HG02852 (cell line): ENCODE results near the gene NHSL2.

Experiments used
- ATAC-seq: cut with Tn5 transposase; IDR thresholded peaks from one replicate; pipeline ENCODE4 v1.9.1; 2021; ENCODE audit warnings: mild to moderate bottlenecking, moderate library complexity; ENCODE audit not compliant: unreplicated experiment

NHSL2 gene

DNA sequence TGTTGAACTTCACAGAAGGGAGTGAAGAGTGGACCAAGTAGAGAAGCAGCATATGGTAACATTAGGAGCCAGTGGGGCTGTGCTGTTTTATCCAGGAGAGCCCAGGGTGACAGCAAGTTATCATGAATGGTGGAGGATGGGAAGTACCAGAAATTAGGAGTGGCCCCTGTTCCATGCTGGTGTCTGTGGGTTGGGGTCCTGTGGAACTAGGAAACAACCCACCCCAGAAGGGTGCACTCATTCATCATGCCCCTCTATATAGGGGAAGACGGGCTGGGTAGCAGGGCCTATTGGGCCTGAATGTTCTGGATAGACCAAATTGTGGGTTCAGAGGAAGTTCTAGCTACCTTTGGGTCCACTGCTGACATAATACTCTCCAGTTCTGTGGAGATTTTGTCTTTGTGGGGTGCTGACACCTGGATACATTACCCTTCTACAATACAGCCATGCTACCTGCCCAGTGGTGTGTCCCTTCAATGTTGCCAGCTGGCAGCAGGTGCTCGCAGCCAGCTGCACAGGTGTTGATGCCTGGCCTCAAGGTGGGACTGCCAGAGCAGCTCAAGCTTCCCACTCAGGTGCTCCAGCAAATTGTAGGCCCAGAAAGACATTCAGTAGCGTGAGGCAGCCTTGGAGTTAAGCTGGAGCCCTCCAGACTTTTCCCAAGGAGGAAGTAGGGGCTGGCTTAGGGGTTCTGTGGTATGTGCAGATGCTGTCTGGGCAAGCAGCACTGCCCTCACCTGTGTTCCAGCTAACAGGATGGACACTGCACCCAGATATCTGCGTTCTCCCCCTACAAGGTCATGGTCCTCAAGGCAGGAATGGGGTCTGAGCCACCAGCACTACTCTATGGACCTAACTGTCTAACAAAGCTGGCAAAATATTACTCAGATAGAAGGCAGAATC, 106.5 kb downstream of the NHSL2 start:
- ATAC-seq: no peak

DNA sequence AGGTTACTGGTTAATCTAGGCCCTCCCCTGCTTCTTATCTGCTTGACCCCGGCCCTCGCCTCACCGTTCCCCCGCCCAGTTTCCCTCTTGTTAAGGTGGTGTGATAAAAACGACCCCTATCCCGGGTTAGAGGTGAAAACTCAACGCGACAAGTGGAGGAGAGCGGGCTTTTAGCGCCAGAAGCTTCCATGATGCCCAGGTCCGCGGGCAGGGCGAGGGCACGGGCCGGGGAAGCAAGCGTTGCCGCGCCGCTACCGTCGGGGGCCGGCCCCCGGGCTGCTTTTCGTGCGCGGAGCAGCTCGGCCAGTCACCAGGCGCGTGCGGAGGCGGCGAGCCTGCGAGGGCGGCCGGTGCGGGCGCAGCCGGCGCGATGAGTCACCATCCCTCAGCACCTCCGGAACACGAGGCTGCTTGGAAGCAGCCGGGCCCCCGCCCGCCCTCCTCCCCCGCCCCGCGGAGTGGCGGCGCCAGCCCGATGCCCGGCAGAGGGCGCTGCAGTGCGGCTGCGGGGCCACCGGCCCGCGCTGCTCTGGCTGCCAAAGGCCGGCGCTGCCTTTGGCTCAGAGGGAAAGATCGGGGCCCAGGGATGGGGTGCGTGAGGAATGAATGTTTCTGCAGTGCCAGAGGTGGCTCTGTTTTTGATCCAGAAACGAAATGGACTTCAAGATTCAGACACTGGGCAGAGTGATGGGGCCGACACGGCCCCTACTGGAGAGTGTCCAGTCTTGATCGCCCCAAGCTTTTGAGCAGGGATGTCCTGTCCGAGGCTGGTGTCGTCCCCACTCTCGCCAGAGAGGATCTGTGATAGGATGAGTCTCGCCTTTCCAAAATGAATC, 107.8 kb downstream of the NHSL2 start:
- peak; percentile 47 for ATAC-seq

DNA sequence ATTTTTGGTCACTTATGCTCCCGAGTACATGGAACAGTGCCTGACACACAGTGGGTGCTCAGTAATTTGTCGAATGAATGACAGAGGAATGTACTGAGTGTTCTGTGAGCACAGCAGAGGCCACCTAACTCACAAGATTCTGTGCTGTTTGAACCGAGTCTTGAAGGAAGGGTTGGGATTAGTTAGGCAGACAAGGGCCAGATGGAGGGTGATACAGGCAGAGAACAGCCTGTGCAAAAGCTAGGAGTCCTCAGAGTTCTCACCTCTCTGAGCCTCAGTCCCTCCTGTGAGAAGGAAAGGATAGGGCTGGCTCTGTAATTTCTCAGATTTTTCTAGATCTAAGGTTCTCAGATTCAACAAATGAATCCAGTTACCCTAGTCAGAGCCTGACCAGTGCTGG, 108.8 kb downstream of the NHSL2 start:
- ATAC-seq: no peak

DNA sequence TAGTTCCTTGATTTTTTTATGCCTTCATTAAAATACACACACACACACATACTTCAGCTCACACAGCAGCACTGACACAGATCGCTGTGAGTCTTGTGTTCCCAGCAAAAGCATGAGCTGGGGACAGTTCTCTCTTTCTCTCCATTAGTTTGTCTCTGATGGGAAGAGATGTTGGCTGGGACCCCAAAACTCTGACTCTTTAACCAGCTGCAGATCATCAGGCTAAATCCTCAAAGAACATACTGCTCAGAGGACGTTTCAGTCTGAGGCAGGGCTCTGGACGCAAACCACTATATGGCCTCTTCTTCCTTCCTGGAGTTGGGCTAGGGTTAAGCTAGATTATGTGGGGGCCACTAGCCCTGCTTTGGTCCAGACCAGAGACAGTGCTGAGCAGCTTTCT, 109.6 kb downstream of the NHSL2 start:
- no peak for ATAC-seq

DNA sequence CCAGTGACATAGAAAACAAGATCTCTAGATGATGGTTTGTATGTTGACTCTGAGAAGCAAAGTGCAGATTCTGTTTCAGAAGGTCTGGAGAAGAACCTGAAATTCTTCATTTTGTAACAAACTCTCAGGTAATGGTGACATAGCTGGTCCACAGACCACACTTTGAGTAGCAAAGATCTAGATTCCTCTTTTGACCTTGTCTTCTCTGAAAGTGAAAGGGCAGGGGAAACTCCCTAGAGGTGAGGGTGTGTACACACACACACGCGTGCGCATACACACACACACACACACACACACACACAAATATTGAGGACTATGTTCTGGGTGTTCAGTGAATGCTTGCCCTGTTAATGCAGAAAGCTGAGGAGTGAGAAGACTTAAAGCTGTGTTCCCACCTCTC, 110.1 kb downstream of the NHSL2 start:
- ATAC-seq: peak; percentile 72

DNA sequence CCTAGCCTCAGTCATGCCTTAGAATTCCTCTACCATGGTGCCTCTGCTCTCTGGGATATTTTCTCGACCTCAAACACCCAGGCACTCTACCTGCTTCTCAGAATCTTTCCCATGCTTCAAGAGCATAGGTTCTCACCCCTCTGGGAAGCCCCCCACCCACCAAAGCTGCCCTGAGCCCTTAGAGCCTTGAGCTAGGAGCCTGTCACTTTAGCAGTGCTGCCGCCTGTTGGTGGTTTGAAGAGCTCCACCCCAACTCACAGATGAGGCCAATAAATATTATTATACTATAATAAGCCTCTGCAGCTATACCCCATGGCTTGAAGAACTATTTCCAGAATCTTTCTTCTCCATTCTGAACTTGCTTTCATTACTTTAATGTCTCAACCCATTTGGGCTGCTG, 111.3 kb downstream of the NHSL2 start:
- no peak for ATAC-seq

DNA sequence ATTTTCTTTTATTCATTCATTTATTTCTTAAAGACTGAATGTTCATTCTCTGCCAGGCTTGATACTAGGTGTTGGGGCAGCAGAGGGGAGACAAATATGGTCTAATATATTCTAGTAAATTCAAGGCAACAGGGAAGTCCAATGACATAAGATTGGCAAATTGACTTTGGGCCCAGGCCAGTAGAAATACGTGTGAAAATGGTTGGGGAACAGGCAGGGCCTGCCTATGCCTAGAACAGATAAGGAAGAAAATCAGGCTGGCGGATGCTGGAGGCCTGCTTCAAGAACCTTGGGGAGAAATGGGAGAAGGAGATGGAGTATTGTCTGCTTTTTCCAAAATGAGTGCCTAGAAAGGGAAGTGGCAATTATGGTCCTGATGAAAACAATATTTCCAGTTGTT, 112.4 kb downstream of the NHSL2 start:
- ATAC-seq: no peak

DNA sequence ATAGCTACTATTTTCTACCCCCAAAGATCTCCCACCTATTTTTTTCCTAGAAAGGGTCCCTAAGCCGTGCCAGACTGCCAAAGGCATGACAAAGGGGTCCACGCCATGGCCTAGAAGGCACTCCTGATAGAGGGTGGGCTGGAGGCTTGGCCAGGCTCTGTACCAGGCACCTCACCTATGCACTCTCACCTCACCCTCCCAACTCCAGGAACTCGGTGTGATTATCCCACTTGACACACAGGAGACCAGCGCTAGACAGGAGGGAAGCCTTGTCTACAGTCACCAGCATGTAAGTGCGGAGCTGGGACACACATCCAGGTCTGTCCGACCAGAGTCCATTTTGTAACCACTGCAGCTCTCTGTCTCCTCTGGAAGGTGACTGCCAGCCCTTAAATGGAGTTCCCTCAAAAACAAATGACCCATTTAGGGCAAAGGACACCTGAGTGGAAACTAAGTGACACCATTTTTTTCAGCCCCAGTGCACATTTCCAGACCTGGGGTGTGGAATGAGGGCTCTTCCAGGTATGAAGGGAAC, 114.7 kb downstream of the NHSL2 start:
- ATAC-seq: no peak

DNA sequence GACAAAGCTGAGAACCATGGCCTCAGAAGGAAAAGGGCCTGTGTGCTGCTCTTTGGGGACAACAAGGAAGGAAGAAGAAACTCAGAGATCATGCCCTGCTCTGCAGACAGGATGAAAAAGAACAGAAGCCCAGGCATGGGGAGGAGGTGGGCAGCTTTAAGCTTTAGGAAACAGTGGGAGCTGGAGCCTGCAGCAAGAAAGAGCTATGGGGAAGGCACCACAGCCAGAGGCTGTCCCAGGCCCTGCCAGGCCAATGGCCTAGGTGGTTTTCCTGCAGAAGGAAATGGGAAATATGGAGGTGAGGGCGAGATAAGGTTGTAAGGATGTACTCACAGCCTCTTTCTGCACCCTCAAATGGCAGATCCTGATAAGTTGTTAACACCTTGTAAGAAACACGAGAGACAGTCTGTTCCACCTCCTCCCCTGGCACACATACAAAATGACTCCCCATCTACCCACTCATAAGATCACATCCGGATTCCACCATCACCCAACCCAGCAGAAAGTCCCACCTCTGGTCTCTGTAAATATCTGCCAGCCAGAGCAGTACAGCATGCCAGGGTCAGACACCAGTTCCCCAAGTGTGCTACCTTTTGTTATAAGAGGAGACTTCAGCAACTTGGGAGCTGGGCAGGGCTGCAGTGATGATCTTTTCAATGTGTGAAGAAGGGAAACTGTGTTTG, 115.8 kb downstream of the NHSL2 start:
- no peak for ATAC-seq

DNA sequence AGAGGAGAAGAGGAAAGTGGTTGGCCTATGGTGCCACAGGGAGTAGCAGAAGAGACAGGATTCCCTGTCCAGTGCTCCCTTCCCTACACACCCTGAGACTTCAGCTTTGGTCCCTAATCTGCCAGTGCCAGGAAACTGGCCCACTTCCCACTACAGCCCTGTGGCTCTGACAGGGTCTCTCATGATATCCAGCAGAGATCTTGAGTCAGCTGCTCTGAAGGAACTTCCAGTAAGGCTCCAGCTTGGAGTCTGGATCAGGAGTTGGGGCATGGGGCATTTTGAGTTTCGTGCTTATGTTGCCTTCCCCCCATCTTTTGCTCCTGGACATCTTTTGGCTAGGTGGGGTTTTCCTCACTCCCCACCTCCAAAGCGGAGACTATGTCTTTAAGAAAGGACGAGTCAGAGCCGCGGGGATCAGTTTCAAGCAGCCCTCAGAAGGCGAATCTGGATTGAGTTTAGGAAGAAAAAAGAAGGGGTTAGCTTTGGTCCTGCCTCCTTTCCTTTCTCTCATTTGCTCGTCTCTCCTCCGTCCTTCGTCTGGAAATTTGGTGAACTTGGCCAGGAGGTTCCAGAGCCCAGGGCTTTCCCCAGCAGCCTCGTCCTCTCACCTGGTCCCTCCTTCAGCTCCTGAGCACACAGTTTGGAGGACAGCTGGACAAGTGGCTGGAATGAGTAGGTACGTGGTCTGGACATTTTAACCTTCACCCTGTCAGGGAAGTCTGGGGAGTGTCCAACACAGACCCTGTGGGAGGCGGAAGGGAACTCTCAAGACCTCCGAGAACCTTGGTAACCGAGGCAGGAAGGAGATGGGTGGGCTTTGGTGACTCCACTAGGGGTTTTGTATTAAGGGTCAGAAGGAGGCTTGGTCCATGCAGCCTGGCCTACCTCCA, 116.6 kb downstream of the NHSL2 start:
- no peak for ATAC-seq

DNA sequence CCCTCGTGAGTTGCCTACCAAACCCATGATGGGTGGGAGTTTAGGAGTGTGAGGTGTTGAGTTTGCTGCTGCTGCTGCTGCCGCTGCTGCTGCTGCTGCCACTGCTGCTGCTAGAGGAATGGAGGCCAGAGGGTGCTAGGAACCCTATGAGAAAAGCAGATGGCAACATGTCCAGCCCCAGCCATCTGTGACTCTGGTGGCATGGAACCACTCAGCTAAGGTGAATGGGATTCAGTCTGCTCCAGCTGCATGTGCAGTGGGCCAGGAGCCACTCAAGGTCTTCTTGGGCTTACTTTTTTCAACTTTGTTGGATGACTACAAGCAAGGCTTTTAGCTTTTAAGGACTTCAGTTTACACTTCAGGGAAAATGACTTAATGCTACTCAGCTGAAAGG, 117.3 kb downstream of the NHSL2 start:
- no peak for ATAC-seq

DNA sequence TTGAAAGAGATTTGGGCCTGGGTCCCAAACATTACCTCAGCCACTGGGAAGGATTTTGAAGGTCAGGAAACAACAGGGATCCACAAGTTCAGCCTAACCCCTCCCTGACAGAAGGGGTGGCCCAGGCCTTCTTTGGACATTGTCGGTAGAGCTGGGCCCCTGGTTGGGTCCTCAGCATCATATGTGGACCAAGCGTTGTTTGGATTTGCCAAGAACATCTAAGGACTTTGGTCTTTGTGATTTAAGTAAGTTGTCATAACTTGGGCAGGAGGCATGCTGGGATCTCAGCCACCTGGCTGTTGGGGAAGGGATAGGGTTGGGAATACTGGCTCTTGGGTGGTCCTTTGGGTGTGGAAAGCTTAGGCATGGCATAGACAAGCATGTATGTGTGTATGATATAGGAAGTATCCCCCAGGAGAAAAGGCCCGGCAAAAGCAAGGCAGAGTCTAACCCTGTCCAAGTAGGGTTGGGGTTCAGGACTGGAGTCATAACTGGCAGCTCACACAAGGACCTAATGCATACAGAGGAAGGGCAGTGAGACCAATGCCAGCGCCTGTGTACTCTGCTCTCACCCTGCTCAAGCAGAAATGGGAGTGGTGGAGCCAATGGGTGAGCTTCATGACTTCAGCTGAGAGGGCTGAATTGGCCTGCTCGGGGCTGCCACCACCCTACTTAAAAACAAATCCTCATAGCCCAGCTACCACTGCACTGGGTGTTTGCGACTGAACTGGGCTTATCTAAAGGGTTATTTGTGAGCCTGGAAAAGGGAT, 118.2 kb downstream of the NHSL2 start:
- no peak for ATAC-seq

DNA sequence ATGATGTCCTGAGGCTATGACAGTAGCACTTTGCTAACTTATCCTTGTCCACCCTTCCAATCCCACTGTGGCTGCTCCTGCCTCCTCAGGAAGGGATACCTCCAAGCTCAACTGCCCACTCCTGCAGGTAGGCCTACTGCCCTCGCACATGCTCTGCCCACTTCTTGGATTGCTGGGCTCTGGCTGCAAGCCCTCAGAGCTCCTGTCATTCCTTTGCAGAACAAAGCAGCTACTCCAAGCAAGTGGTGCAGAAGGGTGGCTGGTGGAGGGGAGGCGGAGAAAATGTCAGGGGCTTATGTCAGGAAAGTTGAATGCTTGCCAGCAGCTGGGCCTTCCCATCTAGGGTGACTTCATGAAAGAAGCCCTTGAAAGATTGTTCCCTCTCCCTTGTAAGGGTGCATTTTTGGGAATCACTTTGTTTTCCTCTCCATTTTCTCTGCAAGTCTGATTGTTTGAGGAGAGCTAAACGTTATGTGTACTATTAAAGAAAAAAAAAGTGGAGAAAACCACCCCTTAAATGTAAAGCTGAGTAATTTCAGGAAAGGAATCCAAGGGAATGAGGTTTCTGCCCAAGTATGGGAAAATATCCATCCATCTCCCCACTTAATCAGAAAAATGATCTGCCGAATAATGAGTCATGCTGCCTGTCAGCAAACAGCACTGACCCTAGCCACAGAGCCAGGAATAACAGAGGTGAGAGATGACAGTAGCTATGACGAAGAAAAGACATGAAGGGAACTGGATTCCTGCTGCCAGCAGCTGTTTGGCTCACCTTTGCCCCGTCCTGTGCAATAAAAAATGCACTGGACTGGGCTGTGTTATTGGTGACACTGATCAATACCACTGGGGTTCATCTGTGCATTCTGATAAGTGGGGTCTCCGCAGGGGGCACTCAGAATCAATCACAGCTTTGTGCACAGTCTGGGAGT, 119.1 kb downstream of the NHSL2 start:
- ATAC-seq: no peak

DNA sequence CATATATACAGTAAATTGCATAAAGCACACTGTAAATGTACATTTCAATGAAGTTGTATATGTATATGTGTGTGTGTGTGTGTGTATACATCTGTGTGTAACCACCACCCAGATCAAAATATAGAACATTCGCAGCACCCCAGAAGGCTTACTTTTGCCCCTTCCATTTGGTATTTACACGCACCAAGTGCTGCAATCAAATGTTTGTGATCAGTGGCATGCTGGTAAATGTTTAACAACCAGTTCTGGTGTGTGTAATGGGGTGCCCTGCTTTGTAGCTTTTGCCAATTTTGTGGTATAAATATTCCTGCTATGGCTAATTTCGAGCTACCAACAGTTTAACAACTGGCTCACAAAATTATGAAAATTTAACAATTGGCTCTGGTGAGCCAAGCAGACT, 119.8 kb downstream of the NHSL2 start:
- no peak for ATAC-seq

DNA sequence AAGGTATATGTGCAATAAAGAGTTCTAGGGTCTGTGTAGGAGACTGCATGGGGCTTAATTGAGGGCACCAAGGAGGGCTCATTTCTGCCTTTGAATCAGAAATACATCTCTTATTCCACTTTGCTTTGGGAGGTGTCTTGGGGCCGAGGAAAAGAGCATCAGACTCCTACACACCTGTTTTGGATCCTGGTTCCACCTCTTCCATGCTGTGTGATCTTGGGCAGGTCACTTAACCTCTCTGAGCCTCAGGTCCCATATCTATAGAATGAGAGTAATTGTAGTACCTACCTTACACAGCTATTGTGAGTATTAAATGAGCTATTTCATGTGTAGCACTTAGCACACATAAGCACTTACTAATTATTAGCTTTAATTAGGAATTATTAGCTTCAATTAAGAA, 120.5 kb downstream of the NHSL2 start:
- ATAC-seq: no peak

DNA sequence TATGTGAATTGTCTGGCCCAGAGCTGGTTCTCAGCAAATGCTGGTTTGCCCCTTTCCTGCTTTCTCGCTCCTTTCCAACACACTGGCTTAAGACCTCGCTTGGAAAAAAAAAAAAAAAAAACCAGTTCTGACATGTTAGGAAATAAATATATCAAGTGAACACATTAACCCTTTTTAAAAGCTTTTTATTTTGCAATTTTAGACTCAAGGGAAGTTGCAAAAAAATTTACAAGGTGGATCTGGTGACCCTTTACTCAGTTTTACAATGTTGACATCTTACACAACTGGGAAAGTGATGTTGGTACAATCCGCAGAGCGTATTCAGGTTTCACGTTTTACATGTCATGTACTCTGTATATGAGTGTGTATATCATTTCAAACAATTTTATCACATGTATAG, 121.0 kb downstream of the NHSL2 start:
- ATAC-seq: no peak

DNA sequence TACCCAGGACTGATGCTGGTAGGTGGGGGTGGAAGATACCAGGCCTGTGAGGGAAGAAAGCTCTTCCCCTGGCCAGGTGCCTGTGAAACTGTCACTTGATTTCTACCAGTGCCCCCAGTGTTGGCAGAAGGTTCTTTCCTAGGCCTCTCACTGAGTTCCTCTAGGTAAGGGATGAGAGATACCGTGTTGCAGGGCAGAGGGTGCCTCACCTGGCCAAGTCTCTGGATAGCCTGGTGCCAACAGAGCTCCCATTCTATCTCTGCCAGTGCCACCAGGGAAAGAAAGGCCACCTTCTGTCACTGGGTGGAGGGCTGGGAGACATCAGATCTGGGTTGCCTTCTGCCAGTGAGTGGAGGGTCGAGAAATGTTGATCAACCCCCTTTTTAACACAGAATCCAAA, 127.0 kb downstream of the NHSL2 start:
- no peak for ATAC-seq

DNA sequence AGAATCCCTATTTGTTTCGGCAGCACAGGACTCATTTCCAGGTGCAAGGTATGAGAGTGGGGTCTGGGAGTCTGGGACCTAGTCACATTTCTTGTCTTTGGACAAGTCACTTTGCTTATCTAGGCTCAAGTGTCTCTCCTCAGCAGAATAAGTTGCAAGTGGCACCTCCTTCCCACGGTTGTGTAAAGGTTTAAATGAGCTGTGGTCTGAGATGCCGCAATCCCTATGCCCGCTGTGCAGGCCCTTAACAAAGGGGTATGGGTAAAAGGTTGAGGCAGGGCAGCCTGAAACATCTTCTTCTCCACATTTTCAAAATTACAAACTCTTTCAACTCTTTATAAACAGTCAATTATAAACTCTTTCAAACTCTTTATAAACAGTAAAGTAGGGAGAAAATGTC, 127.4 kb downstream of the NHSL2 start:
- no peak for ATAC-seq
